C4-2B (cell line): Measurements from ENCODE around the gene ARL8B.

Experiments
- H3K27ac ChIP-seq: fragments of 450-650 bp; 2 replicates; pipeline ENCODE4 v1.5.1; 2017
- CTCF ChIP-seq: fragments of 450-650 bp; conservative IDR thresholded peaks from 2 replicates; pipeline ENCODE4 v1.5.1; 2017; ENCODE audit warnings: mild to moderate bottlenecking
- ZFX ChIP-seq: fragments of 450-650 bp; IDR thresholded peaks from 2 replicates; pipeline ENCODE4 v1.6.1; 2017

Gene ARL8B

DNA sequence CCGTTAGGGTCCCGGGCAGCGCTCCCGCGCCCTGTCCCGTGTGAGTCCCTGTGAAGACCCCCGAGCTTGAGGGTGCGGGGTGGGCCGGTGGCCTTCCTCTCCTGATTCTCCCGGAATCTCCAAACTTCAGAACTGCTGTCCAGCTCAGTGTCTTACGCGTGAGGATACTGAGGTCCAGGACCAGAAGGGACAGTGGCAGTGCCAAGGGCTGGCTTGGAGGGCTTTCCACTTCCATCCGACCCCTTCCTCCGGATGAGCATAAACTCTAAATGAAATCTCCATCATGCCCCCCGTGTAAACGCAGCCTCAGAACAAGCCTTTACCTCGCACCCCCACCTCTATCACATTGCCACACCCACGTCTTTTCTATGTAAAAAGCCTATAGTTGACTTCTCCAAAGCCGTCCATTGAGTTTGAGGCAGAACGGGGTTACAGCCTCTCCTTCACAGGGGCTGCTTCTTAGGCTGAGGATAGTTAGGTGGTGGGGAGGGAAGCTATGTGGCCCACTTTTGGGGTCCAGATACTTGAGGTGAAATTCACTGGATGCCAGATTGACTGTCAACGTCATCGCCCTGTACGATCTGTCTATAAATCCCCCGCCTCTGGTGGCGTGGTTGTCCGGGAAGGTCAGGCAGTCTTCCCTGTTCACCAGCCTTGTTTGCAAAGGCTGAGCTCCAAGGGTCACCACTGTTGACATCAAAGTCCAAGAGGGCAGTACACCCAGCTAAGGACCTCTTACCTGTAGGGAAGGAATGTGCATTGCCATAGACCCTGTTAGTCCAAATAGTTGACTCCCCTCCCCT is 66.5 kb downstream of the ARL8B start:
- peak overlapping the region; percentile 97 for H3K27ac ChIP-seq
- TF ChIP-seq CTCF = no peak

DNA sequence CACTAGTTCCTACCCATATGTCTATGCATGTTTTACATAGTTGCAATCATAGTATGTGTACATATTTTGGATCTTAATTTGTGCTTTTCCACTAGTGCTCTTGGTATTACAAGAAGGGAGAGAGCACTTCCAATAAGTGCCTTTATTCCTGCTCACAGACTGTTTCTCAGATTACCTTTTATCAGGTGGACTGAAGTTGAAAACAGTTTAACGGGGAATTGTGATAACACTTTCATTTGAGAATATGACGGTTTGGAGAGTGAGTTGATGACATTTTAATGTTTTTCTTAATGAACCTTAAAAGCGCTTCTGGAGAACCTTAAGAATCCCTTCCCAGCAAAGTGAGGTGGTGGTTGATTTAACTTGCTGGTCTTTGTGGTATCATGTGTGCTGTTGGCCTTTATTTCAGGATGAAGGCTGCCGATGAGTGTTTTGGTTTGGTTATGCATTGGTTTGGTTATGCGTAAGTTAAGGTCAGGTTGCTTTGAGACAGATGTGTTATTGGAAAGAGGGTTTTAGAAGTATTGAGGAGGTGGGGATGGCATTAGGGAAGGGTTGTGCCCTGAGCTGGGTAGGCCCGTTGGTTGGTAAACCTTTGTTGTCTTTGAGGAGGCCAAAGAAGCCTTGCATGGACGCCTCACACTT is 68.2 kb downstream of the ARL8B start:
- no peak overlapping the region for H3K27ac ChIP-seq
- TF ChIP-seq ZFX (no peak), CTCF (no peak)

DNA sequence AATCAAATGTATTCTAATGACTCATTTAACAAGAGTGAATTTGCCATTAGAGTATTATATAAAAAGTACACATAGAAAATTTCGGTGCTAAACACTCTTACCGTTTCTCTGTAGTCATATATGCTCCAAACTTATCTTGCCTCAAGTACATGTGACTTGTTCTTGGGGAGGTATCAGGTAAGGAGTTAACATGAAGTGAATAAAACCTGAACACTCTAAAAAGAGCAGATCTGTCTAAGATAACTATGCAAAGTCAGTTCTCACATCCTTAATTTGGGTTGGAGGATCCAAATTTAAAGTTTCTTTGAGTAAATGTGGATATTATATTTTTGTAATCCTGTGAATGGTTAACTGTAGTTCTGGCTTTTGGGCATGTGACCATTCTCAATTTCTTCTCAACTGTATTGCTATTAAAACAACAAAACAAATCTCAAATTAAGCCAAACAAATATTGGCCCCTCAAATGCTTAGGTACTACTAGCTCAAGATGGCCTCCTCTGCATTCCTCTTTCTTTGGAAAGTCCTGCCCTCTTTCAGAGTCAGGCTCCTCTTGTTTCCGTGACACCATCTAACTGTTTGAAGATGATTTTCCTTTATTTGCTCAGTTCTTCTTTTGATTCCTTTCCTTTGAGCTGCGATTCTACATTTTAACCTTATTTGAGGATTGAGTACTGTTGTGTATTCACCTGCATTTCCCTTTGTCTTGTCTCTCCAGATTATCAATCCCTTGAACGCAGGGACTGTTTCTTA is 69.6 kb downstream of the ARL8B start:
- TF ChIP-seq ZFX = no peak
- TF ChIP-seq CTCF = no peak
- H3K27ac ChIP-seq = no peak overlapping the region

DNA sequence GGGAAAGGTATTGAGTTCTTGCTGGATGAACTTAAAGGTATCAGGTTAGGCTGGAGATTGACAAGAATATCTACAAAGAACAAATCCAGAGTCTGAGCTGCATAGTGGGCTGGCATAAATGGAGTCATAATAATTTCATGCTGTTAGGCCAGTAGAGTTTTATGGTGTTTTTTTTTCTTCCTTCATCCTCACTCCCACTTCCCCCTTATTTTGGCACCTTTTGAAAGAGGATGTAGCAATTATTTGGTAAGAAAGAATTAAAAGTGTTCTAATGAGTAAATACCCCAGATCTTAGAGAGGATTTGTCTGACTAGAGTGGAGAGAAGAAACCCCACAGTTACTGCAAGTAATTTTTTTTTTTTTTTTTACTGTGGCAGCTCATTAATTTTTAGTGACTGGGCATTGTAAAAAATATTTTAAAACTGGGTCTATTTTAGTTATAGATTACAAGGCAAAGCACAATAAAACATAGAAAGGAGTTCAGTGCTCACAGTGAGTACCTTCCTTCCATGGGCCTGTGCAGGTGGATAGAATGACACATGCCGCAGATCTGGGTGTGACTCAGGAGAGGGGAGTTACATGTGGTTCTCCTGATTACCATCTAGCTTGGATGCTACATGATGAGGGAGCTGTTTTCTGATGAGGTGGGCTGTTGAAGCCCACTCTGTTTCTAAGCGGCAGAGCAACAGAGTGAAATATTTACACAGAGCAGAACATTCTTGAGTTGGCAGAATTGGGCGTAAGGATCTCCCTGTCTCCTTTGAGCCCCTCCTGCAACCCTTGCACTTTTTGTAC is 70.7 kb downstream of the ARL8B start:
- no peak overlapping the region for H3K27ac ChIP-seq
- no peak for TF ChIP-seq CTCF
- no peak for TF ChIP-seq ZFX

DNA sequence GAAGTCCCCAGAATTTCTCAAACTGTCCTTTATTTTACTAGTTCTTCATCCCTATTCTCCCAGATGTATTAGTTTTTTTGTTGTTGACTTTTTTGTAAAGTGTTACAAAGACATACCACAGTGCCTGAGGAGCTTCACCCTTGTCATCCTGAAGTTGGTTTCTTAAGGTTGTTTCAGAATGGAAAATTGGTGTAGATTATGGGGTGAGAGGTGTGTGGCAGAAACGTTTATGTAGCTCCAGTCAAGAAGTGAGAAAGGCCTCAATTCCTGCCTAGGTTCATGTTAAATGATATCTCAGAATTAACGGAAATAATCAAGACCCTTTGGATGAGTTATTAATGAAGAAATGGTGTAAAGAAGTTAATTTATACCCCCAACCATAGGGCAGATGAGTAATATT is 72.2 kb downstream of the ARL8B start:
- TF ChIP-seq CTCF = no peak
- no peak for TF ChIP-seq ZFX
- no peak overlapping the region for H3K27ac ChIP-seq

GRCh38 chr3:5194801-5195509 is 72.9 kb downstream of the ARL8B start:
- no peak overlapping the region for H3K27ac ChIP-seq
- TF ChIP-seq CTCF (no peak), ZFX (no peak)
